GM18502 (cell line): ENCODE results near the gene CMIP.
A peak's percentile ranks its signal among the peaks of the same experiment; 100 is the strongest.

Experiments
- ATAC-seq: cut with Tn5 transposase; IDR thresholded peaks from one replicate; pipeline ENCODE4 v1.9.1; 2021; ENCODE audit warnings: mild to moderate bottlenecking; ENCODE audit not compliant: unreplicated experiment, poor library complexity

The CMIP gene

DNA sequence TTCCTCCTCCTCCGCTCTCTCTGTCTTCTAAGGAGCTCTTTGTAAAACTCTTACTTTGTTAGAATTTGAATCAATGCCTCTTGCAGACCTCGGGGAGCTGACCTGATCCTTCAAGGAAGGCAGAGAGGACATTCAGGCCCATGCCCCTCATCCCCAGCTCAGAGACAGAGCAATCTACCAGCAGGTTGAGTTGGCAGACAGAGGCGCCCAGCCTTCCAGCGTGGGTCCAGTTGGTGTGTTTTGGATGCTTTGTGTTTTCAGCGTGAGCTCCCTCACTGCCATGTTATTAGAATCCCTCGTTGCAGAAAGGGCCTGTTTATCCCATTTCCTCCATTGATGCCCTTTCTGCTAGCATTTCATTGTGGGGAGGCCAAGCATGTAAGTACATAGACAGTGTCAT, 167.1 kb downstream of the CMIP start:
- ATAC-seq: no peak

GRCh38 chr16:81612351-81613163, 167.9 kb downstream of the CMIP start:
- no peak for ATAC-seq

DNA sequence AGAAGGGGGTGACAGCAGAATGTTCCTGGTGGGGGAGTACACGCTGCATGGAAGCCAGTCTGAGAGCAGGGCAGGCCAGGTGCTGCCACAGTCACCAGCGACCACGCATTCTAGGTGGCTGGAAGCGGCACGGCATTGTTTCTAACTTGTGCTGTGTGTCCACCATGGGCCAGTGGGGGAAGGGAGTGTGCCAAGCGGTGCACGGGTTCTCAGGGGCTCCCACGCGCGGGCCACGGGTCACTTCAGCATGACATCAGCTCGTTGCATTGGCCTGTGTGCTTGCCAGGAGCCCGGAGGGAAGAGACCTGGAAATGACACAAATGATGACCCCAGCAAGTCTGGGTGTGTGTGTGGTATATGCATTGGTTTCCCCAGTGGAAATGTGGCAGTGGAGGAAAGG, 169.6 kb downstream of the CMIP start:
- no peak for ATAC-seq

DNA sequence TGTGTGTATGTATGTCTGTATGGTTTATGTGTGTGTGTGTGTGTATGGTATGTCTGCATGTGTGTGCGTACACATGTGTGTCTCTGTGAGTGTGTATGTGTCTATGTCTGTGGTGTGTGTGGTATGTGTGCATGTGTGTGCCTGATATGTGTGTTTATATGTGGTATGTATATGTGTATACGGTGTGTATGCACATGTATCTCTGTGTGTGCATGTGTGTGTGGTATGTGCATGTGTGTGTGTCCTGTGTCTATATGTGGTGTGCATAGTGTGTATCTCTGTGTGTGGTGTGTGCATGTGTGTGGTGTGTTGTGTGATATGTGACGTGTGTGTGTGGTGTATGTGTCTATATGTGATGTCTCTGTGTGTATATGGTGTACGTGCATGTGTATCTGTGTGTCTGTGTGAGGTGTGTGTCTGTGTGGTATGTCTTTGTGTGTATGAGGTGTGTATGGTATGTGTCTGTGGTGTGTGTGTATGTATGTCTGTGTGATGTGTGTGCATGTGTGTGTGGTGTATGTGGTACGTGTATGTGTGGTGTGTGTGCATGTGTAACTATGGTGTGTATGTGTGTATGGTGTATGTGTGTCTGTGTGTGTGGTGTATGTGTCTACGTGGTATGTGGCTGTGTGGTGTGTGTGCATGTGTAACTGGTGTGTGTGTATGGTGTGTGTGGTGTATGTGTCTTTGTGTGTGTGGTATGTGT, 170.2 kb downstream of the CMIP start:
- ATAC-seq: no peak

DNA sequence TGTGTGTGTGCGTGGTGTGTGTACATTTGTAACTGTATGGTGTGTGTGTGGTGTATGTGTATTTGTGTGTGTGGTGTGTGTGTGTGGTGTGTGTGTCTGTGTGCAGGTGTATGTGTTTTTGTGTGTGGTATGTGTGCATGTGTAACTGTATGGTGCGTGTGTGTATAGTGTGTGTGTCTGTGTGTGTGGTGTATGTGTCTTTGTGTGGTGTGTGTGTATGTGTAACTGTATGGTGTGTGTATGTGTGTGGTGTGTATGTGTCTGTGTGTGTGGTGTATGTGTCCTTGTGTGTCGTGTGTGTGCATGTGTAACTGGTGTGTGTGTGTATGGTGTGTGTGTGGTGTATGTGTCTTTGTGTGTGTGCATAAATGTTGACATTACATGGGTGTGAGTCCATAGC, 170.8 kb downstream of the CMIP start:
- ATAC-seq: no peak

- no peak for ATAC-seq
Observed at GRCh38 chr16:81615833-81616232, 171.2 kb downstream of the CMIP start.

- ATAC-seq: peak; percentile 90
Observed at GRCh38 chr16:81616321-81617020, 171.9 kb downstream of the CMIP start.

- no peak for ATAC-seq
Observed at GRCh38 chr16:81617021-81617346, 172.4 kb downstream of the CMIP start.

DNA sequence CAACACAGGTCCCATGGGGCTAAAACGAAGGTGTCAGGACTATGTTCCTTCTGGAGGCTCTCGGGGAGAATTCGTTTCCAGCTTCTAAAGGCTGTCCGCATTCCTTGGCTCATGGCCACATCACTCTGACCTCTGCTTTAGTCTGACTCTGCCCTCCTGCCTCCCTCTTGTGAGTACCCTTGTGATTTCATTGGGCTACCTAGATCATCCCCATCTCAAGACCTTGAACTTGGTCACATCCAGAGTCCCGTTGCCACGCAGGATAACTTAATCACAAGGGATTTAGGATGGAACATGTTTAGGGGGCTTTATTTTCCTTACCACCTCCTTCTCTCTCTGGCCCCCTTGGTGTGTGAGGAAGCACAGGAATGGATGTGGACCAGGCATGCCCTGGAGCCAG, 173.6 kb downstream of the CMIP start:
- ATAC-seq: no peak

- ATAC-seq: no peak
Observed at GRCh38 chr16:81618661-81619060, 174.1 kb downstream of the CMIP start.

DNA sequence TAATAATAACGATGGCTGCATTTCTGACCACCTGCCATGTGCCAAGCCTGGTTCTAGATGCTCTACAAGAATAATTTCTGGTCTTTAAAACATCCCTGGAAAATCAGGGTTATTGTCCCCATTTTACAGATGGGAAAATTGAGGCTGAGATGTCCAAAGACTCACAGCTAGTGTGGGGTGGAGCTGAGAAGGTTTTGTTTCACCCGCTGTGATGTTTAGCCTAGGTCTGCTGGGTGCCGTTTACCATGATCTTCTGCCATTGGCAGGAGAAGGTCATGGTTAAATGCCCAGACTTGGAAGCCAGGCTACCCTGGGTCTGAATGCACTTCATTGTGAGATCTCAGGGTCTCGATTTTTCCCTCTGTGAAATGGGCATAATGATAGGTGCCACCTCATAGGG, 175.4 kb downstream of the CMIP start:
- ATAC-seq: no peak

- ATAC-seq: no peak
Observed at GRCh38 chr16:81620796-81621195, 176.2 kb downstream of the CMIP start.

DNA sequence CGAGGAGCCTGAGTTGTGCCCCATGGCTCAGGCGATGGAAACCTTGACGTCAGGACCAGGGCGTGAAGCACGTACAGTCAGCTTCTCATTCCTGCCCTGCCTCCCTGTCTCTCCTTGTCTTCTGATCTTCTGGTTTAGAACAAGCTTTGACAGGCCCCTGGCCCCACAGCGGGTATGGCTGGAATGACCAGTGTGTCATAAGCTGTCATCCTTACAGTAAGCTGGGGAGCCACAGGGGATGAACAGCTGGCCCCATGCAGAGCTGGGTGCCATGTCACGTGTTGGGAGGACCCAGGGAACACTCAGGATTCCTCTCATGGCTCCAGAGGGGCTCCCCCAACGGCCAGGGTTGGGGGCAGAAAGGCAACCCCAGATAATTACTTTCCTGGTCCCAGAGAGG, 176.9 kb downstream of the CMIP start:
- no peak for ATAC-seq

- ATAC-seq: no peak
Observed at GRCh38 chr16:81623365-81624102, 178.9 kb downstream of the CMIP start.

DNA sequence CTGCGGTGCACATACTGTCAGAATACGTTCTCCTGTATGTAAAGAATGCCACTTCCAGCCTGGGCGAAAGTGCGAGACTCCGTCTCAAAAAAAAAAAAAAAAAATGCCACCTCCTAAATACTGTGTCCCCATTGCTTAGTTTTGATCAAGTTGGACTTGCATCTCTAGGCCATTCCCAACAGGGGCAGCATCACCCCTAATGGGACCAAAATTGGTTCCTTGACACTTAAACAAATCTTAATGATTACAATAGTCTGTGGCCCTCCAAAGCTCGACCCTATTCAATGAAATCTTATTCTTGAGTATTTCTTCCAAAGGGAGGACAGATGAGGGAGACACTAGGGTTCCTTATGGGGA, 179.8 kb downstream of the CMIP start:
- ATAC-seq: no peak

GRCh38 chr16:81624760-81625543, 180.3 kb downstream of the CMIP start:
- ATAC-seq: peak; percentile 26

DNA sequence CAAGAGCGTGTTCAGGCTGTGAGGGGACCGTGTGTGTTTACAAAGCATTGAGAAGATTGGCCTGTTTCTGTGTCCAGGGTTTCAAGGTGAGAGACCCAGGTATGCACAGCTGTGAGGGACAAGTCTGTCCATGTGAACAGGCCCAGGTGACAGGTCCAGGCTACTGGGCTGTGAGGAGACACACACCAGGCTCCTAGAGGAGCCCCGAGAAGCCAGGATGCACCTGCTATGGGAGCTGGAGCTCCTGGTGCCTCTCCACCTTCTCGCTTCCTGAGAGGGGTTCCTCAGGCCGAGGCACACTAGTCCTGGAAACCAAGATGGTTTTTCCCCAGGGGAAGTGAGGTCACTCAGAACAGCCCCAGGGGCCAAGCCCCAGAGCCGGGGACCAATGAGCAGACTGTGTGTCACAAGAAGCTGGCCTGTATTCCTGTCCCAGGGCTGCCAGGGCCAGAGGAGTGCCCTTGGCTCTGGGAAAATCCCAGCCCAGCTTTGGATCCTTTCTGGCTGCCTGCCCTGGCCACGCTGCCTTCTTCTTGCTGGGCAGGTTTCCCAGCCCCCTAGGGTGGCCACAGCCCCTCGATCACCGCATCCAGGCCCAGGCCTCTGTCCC, 181.0 kb downstream of the CMIP start:
- ATAC-seq: peak; percentile 61

GRCh38 chr16:81626181-81626674, 181.6 kb downstream of the CMIP start:
- ATAC-seq: no peak

GRCh38 chr16:81627024-81627423, 182.4 kb downstream of the CMIP start:
- no peak for ATAC-seq
